Erythroblast (primary cell): ENCODE results near the gene CDH6.
A peak's percentile ranks its signal among the peaks of the same experiment; 100 is the strongest.

ENCODE experiments used
- DNase-seq, 2 experiments: peaks; one replicate each; lab custom pipeline; 2025; lab: John Stamatoyannopoulos, UW
- GATA1 ChIP-seq: IDR thresholded peaks from 2 replicates; pipeline ENCODE4 v1.6.1; 2011; ENCODE audit warnings: low read depth, mild to moderate bottlenecking, control low read depth, low read length, moderate library complexity
- POLR2A ChIP-seq: IDR thresholded peaks from 2 replicates; pipeline ENCODE4 v1.6.1; 2011; ENCODE audit warnings: mild to moderate bottlenecking, low read length

The CDH6 gene

GRCh38 chr5:31247381-31247780 is 53.9 kb downstream of the CDH6 start:
- DNase-seq: no peak
- TF ChIP-seq POLR2A (no peak), GATA1 (no peak)

GRCh38 chr5:31250201-31250600 is 56.7 kb downstream of the CDH6 start:
- no peak for DNase-seq
- TF ChIP-seq POLR2A (no peak), GATA1 (no peak)

DNA sequence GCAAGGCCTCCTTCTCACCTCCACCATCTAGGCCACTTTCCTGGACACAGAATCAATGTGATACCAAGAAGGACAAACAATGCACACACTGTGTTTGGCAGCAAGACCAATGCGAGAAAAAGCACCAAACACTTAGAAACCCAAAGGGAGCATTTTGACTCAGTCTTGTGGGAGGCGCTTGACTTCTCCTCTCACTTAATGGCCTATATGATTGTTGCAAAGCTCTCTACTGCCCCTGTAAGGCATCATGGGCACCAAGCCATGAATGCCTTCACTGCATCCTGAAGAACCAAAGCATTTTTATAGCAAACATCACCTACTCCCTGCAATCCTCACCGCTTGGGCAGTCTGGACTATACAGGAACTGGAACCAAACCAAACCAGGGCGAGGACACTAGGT is 57.5 kb downstream of the CDH6 start:
- no peak for DNase-seq

DNA sequence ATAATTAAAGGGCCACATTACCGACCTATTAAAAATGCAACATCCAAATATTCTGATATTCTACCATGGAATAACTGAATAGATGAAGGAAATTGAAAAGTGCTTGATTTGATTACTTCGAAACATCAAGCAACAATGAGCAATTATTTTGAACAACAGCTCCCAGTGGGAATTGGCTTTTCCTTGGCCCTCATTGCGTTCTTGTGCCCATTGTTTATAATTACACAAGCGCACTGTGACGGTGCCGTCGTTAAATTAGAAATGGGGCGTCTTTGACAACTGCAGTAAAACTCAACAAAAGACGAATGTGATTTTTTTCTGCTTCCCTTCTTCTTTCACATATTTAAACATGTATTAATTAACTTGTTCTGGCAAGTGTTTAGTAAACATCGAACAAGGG is 61.6 kb downstream of the CDH6 start:
- TF ChIP-seq POLR2A (no peak), GATA1 (no peak)
- DNase-seq: no peak

More for the DNA sequence above, 57.5 kb downstream of the CDH6 start:
- no peak for TF ChIP-seq GATA1

DNA sequence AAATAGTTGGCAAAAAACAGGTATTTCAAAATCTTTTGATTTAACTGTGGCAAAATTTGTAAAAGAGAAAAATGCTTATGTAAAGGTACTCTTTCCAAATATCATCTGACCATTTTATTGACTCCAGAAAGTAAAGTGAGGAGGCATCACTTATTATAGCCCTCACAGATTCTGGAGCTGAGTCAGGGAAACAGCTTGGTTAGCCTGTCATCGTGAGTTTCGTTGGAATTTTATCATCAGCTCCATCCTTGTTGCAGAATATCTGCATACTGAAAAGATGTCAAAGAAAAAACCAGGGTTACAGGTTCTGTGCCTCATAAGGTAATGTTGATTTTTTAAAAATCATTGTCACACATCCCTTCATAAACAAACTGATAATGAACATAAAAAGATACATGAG is 74.8 kb downstream of the CDH6 start:
- DNase-seq: no peak
- TF ChIP-seq POLR2A (no peak), GATA1 (no peak)

DNA sequence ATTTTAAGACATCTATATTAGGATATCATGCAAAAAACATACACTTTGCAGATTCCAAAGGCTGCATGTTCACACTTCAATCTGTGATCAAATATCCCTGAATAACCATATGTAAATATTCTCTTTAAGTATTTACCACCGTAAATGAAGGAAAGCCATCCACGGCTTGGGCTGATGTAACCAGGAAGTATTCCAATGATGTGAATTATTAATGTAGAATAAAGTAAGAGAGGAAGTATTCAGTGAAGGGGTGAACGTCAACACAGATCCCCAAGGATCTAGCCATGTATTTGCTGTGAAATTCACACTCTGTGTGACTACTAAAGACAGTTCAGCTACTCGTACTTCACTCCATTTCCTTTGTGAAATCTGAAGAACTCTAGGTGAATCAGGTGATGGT is 75.2 kb downstream of the CDH6 start:
- DNase-seq: no peak
- TF ChIP-seq GATA1: no peak
- TF ChIP-seq POLR2A: no peak

DNA sequence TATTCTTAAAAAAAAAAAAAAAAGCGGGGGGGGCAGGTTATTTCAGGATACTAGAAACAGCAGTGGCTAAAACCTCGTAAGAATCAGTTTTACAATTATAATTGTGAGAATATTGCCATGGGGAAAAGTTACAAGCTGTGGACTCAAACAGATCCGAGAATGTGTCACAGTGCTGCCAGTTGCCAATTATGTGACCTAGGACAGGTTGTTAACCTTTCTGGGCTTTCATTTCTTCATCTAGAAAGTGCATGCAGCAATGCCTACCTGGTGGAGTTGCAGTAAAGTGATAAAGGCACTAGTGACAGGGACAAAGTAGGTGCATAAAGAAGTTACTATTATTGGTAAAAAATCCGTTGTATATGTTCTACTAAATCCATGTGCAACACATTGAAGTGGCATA is 75.8 kb downstream of the CDH6 start:
- DNase-seq: no peak
- TF ChIP-seq POLR2A: no peak
- TF ChIP-seq GATA1: no peak

GRCh38 chr5:31270396-31270795 is 76.9 kb downstream of the CDH6 start:
- DNase-seq: peak in 1 of 2 experiments; percentile 38
- TF ChIP-seq GATA1 (no peak), POLR2A (no peak)

DNA sequence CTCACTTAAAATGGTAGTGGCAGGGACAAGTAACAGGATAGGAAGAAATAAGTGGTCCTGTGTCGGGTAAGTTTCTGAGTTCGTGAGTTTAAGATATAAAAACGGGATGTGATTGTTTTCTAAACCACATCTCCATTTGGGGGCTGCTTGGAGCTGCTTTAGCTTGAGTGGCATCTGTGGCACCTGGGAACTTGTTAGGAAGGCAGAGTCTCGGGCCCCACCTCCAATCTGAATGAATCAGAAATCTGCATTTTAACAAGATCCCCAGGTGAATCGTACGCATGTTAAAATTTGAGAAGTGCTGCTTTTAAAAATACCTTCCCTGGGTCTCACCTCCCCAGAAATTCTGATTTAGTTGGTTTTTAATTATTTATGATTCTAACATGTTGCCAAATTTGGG is 78.1 kb downstream of the CDH6 start:
- no peak for DNase-seq
- TF ChIP-seq POLR2A (no peak), GATA1 (no peak)

DNA sequence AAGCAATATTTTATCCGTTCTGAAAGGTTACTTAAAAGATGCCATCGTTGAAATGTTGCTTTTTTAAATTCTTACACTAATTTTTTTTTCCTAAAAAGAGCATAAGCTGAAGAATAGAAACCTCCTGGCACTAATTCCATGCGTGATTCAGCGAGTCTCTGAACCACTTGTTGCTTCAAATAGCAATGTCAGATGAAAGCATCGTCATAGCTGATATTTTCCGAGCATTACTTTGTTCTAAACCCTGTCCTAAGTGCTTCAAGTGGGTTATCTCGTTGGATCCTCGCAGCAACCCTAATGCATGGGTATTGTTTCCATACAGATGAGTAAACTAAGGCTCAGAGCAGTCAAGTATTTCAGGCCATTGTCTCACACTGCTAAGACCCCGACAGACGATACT is 79.7 kb downstream of the CDH6 start:
- no peak for TF ChIP-seq POLR2A
- no peak for DNase-seq

GRCh38 chr5:31273631-31274378 is 80.3 kb downstream of the CDH6 start:
- no peak for TF ChIP-seq POLR2A
- TF ChIP-seq GATA1: no peak
- DNase-seq: no peak

DNA sequence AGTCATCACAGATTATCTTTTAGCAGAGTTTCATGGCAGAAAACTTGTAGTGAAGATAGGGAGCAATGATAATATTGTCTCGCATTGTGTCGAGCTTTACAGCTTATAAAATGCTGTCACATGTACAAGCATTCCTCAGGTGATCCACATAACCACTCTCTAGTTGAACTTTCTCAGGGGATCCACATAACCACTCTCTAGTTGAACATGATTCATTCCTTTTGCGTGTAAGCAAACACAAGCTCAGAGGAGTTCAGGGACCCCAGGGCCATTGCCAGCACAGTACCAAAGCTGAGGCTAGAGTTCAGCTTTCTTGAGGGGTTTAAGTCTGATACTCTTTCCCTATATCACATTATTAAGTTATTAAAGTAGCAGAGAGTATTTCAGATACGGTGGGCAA is 86.7 kb downstream of the CDH6 start:
- TF ChIP-seq POLR2A: no peak
- TF ChIP-seq GATA1: no peak
- DNase-seq: no peak

GRCh38 chr5:31283326-31283725 is 89.8 kb downstream of the CDH6 start:
- DNase-seq: no peak
- TF ChIP-seq POLR2A (no peak), GATA1 (no peak)

DNA sequence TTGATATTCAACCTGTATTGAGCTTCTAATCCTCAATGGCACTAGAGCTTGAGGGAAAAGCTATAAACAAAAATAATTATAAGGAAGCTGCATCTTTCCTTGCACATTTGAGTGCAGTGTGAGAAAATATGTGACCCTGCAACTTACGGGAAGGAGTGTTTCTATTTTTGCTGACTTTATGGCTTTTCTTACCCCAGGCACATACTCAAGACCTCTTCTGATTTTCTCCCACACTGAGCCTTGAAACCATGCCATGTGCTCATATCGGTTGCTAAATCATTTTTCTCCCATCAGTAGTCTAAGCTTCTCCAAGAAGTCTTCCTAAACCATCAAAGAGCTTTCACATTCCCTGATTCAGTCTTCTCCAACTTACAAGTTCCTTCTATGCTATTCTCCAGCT is 91.5 kb downstream of the CDH6 start:
- no peak for DNase-seq
- TF ChIP-seq GATA1: no peak
- TF ChIP-seq POLR2A: no peak

GRCh38 chr5:31287985-31288384 is 94.5 kb downstream of the CDH6 start:
- no peak for DNase-seq
- no peak for TF ChIP-seq GATA1
- no peak for TF ChIP-seq POLR2A
